Measurements from ENCODE around the gene MAP4K2. TPM values are rescaled to one million over a fixed set of nuclear protein-coding genes. Genes with fewer than 3 reads are reported as not detected.

Gene MAP4K2
- polyA plus RNA-seq, 3 donors from 2014 or later = 9.2 to 16.4 (median 15.9) TPM

DNA sequence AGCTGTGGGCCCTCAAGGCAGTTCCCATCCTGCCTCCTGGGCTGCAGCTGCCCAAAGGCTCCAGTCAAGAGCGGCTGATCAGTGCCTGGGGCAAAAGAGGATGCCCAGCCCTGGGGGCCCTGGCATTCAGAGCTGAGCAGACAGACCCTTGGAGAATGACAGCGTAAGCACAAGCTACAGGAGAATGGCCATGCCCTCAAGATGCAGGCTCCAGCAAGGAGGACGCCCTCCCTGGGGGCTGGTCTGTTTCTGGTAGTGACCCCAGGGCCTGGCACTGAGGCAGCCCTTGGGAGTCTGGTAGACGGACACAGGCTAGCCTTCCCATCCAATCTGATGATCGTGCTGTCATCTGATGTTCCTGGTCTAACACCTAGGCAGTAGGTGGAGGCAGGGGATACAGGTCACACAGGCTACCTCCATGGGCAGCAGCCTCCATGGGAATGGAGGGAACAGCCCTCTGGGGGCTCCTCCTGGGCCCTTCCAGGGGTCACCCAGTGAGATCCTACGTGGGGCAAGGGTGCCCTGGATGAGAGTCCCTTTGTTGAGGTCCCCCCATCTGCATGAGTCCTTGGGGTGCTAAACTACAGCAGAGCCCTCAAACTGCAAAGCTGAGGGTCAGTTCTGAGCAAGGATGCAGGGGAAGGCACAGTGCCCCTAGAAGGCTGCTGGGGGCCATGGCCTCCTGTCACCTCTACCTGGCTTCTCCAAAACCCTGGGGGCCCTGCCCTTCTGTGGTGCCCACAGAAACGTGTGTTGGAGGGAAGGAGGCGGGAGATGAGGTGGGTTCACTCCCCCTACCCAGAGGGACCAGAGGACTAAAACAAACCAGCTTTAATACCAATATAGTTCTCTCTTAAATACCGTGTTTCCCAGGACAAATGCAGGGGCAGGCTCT lies 14.4 kb downstream of the MAP4K2 start:
- Mint-ChIP-seq H3K27me3 (ENCODE audit: low read depth in 3 of 3) (peaks cover 0 to 3% (median 3%) of the 10 kb centered on the region in 3 donors), H3K36me3 (no peaks in the 10 kb centered on the region), H3K4me3 (no peak overlapping the region), H3K27ac (no peak overlapping the region), H3K9me3 (no peaks in the 10 kb centered on the region), H3K4me1 (peaks cover 4 to 5% of the 10 kb centered on the region in 2 donors)
- no peak for DNase-seq

DNA sequence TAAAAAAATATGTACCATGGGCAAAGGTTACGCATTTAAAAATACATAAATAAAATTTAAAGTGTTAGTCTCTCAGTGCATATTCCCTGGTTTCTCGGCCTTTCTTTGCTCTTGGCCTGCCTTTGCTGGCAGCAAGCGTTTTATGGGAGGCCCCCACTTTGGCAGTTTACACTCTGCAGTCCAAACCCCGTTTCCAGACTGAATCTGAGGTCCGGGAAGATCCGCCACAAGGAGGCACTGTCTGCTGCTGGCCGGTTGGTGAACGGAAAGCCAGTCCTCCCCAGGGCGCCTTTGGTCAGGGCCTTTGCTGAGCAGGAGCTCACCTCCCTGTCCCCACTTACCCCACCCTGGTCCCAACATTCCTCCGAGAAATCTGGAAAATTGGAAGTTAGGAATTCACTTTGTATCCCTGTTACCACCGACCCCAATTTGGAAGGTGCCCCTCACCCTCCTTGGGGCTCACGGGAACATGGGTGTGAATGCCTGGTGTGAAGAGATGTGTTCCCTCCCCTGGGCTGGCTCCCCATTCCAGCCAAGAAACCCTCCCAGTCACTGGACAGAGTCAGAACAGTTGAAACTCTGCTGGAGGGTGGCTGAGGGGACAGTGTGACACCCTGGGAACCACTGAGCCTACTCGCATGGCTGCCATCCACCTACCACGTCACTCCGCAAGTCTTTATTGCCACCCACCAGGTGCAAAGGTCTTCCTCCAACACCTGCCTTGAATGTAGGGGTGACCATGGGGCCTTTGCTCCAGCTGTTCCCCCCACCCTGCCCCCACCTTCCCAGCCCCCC lies 15.3 kb downstream of the MAP4K2 start:
- Mint-ChIP-seq H3K27ac (peak overlapping the region in 1 of 6 donors; percentile 76), H3K4me3 (no peak overlapping the region), H3K36me3 (no peaks in the 10 kb centered on the region), H3K27me3 (ENCODE audit: low read depth in 3 of 3) (peaks cover 0 to 3% (median 3%) of the 10 kb centered on the region in 3 donors), H3K4me1 (peaks cover 4 to 5% of the 10 kb centered on the region in 2 donors), H3K9me3 (no peaks in the 10 kb centered on the region)
- DNase-seq = peak; percentile 40 to 49 (median 46)

DNA sequence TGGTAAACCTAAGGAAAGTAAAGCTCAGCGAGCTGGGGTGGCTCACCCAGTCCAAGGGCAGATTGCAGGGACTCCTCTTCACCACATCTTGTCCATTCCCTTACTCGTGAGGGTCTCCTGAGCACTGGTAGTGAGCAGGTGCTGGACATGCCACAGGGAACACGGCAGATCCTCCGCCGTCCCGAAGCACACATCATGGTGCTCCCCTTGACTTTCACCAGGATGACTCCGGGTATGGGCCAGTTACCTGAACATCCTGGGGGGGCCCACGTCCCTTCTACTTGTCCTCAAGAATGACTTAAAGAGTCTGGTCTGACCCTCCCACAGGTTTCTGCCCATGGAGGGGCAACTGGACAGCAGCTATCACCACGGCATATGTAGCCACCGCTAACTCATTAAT lies 16.7 kb downstream of the MAP4K2 start:
- Mint-ChIP-seq H3K36me3 (no peaks in the 10 kb centered on the region), H3K4me1 (peaks cover 4 to 5% of the 10 kb centered on the region in 2 donors), H3K9me3 (no peaks in the 10 kb centered on the region), H3K4me3 (no peak overlapping the region), H3K27ac (no peak overlapping the region), H3K27me3 (ENCODE audit: low read depth in 3 of 3) (peaks cover 0 to 3% (median 0%) of the 10 kb centered on the region in 3 donors)
- DNase-seq = no peak

DNA sequence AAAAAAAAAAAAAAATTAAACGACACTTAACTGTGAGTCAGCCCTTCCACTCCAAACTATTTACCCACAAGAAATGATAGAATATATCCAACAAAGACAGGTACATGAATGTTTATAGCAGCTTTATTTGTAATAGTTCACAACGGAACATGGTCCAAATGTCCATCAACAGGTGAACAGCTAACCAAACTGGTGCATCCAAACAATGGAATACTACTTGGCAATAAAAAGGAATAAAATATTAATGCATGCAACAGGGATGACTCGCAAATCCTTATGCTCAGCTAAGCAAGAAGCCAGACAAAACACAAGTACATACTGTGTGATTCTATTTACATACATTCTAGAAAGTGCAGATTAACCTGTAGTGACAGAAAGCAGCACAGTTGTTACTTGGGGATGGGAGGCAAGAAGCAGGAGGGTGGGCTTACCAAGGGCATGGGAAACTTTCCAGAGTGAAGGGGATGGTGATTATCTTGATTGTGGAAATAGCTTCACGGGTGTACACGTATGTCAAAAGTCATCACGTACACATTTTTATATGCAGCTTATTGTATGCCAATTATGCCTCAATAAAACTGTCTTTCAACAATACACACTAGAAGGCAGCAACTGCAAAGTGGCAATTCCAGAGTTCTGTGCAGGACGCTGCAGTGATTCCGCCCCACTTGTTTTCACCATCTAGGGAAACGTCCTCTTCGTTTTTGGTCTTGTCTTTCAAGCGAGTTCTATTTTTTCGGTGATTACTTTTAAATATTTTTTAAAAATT lies 18.0 kb downstream of the MAP4K2 start:
- no peak overlapping the region for H3K4me3 Mint-ChIP-seq
- peaks cover 0 to 5% (median 0%) of the 10 kb centered on the region in 3 donors for H3K27me3 Mint-ChIP-seq (ENCODE audit: low read depth in 3 of 3)
- no peak for DNase-seq
- no peaks in the 10 kb centered on the region for H3K36me3 Mint-ChIP-seq
- no peaks in the 10 kb centered on the region for H3K9me3 Mint-ChIP-seq
- H3K27ac Mint-ChIP-seq = no peak overlapping the region
- H3K4me1 Mint-ChIP-seq = peaks cover 4 to 11% of the 10 kb centered on the region in 2 donors

DNA sequence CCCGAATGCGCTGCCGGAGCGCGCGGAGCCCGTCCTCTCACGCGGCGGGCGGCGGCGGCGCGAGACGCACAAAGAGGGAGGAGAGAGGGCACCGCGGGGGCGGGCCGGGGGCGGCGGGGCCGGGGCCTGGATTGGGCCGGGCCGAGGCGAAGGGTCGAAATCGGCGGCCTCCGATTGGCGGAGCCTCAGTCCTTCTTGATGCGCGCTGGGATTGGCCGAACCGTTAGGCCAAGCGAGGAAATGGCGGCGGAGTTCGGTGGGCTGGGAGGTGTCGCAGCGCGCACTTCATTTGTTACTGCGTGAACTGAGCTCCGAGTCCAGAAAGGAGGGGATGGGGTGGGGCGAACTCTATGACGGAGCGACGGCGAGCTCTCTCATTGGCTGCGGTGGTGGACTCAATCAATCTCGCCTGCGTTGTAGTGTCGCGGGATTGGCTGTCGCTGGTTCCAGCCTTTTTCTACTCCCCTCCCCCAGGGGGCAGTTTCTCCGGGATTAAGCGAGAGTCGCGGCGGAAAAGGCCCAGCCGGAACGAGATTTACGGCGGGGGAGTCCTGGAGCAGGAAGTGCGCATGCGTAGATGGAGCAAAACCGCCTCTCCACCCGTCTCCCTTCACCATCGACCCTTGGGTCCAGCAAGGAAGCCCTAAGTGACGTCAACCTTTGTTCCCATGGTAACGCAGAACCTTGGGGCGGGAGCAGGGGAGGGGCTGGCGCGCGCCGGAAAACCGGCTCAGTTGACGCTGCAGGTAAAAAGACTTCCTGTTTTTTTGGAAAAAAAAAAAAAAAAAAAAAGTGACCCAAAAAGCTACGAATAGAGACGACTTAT lies 24.3 kb downstream of the MAP4K2 start, which contains the start of gene SF1:
Gene SF1 (minus strand): TSS at position 70 of the 826 bp plus-strand sequence. CDS start 150 bp downstream, outside the sequence.
- Mint-ChIP-seq H3K27ac (peak within 1 kb of the TSS; percentile 98 to 100 (median 99)), H3K36me3 (peaks cover 8 to 30% (median 26%) of the 10 kb centered on the region in 3 donors), H3K9me3 (no peaks in the 10 kb centered on the region), H3K27me3 (ENCODE audit: low read depth in 3 of 3) (peaks cover 20 to 29% (median 20%) of the 10 kb centered on the region in 3 donors), H3K4me1 (peaks cover 42 to 57% of the 10 kb centered on the region in 2 donors), H3K4me3 (peak within 1 kb of the TSS; percentile 89 to 97 (median 94))
- peak; percentile 100 for DNase-seq

DNA sequence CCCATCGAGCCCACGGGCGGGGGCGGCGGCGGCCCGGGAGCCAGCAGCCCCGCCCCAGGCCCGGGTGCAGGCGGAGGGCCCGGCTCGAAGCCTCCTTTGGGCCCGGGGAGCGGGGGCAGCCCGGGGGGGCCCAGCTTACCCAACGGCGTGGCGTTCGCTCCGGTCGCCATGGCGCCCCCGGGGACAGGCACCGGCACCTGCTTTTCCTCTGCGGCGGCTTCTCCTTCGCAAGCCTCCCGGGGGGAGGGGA lies 24.9 kb downstream of the MAP4K2 start:
- no peak for DNase-seq
- Mint-ChIP-seq H3K4me1 (peaks cover 45 to 62% of the 10 kb centered on the region in 2 donors), H3K4me3 (peak overlapping the region in 4 of 5 donors; percentile 87 to 97 (median 91)), H3K9me3 (no peaks in the 10 kb centered on the region), H3K27ac (peak overlapping the region in 5 of 6 donors; percentile 98 to 100 (median 99)), H3K27me3 (ENCODE audit: low read depth in 3 of 3) (peaks cover 20 to 29% (median 20%) of the 10 kb centered on the region in 3 donors), H3K36me3 (peaks cover 11 to 35% (median 32%) of the 10 kb centered on the region in 3 donors)

DNA sequence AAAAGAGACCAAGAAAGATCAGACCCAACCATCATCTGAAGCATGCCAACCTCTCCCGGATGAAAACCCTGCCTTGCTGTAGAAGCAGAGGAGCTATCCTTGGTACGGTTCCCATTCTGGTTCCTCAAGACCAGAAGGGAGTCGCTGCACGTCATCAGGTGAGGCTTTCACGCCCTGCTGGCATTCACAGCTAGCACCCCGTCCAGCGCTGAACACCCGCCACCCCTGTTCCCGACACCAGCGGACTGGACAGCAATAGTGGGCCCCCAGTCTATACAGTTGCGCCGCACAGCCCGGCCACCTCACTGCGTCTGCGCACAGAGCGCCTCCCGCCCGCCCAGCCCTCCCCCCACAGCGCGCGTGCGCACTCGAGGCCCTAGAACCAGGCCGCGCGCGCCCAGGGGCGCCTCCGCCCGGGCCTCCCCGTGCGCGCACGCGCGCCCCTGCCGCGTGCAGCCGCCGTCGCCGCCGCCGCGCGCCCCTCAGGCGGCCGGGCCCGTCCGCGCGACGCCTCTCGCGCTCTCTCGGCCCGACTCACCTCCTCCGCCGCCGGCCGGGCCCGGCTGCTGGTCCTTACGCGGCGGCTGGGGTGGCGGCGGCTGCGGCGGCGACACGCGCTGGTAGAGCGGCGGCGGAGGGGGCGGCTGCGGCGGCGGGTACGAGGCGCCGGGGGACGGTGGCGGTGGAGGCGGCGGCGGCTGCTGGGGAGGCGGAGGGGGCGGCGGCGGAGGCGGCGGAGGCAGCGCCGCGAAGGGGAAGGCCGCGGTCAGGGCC lies 25.4 kb downstream of the MAP4K2 start:
- DNase-seq = peak; percentile 82 to 87 (median 87)
- Mint-ChIP-seq H3K4me1 (peaks cover 50 to 68% of the 10 kb centered on the region in 2 donors), H3K9me3 (no peaks in the 10 kb centered on the region), H3K36me3 (peaks cover 11 to 40% (median 37%) of the 10 kb centered on the region in 3 donors), H3K27ac (peak overlapping the region; percentile 86 to 96 (median 92)), H3K4me3 (peak overlapping the region; percentile 88 to 95 (median 94)), H3K27me3 (ENCODE audit: low read depth in 3 of 3) (peaks cover 20 to 29% (median 20%) of the 10 kb centered on the region in 3 donors)

DNA sequence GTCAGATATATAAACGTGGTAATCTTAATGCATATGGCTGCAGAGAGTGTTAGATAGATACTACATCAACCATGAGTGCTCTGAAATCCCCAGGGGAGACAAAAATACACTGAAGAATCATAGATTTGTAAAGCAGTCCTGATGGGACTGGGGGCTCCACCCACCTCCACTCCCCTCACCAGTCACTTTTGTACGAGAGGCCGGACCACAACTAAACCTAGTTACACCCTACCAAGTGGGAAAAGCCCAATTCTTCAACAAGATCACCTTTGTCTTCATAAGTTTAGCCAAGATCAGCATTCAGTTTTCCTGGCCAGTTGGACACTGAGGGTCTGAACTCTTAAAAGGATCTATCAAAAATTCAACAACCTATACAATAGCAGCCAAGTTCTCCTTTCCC lies 26.1 kb downstream of the MAP4K2 start:
- Mint-ChIP-seq H3K27ac (peak overlapping the region; percentile 86 to 96 (median 92)), H3K36me3 (peaks cover 11 to 47% (median 42%) of the 10 kb centered on the region in 3 donors)

DNA sequence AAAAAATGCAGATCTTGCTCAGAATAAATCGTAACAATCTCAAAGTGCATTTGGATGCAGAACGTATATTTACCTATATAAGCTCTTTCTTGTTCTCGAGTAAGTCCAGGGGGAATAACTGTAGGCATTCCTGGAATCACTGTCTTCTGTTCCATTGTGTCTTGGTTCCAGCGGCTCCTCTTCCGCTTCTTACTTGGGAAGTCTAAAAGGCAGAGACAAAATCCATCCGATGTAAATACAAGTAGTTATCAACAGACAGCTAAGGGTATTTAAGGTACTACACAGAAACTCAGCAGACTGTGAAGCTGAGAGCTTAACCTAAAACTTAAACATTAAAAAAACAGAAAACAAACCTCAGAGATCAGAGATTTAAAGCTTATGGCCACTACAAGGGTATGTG lies 26.6 kb downstream of the MAP4K2 start:
- H3K4me3 Mint-ChIP-seq = peak overlapping the region; percentile 88 to 95 (median 94)
- peaks cover 62 to 80% of the 10 kb centered on the region in 2 donors for H3K4me1 Mint-ChIP-seq
- peak overlapping the region; percentile 86 to 96 (median 92) for H3K27ac Mint-ChIP-seq
- peaks cover 11 to 52% (median 47%) of the 10 kb centered on the region in 3 donors for H3K36me3 Mint-ChIP-seq
- H3K9me3 Mint-ChIP-seq = no peaks in the 10 kb centered on the region
- no peak for DNase-seq
- peaks cover 20 to 29% (median 23%) of the 10 kb centered on the region in 3 donors for H3K27me3 Mint-ChIP-seq (ENCODE audit: low read depth in 3 of 3)

More for the DNA sequence above, 26.1 kb downstream of the MAP4K2 start:
- peak overlapping the region; percentile 88 to 95 (median 94) for H3K4me3 Mint-ChIP-seq
- peaks cover 58 to 75% of the 10 kb centered on the region in 2 donors for H3K4me1 Mint-ChIP-seq
- peaks cover 20 to 29% (median 20%) of the 10 kb centered on the region in 3 donors for H3K27me3 Mint-ChIP-seq (ENCODE audit: low read depth in 3 of 3)
- no peaks in the 10 kb centered on the region for H3K9me3 Mint-ChIP-seq
- no peak for DNase-seq

DNA sequence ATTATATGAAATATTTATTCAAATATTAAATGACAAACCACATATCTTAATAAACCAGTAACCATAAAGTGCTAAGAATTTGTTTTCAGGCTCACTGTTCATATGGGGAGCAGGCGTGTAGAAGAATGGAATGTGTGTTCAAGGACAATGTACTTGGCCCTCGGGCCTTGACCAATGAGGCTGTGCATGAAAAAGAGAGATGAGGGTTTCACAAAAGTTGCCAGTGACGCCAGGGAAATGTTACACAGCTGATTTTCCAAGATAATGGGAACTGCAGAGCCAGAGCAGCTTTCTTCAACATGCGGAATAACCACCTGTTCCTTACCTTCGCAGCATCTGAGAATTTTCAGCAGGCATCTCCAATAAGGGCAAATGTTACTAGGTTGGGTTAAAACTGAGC lies 28.9 kb downstream of the MAP4K2 start:
- H3K4me1 Mint-ChIP-seq = peaks cover 63 to 83% of the 10 kb centered on the region in 2 donors
- H3K27me3 Mint-ChIP-seq (ENCODE audit: low read depth in 3 of 3) = peaks cover 17 to 33% (median 23%) of the 10 kb centered on the region in 3 donors
- H3K27ac Mint-ChIP-seq = peak overlapping the region in 4 of 6 donors; percentile 2 to 71 (median 26)
- no peaks in the 10 kb centered on the region for H3K9me3 Mint-ChIP-seq
- peaks cover 26 to 71% (median 68%) of the 10 kb centered on the region in 3 donors for H3K36me3 Mint-ChIP-seq
- DNase-seq = no peak
- H3K4me3 Mint-ChIP-seq = peak overlapping the region in 1 of 5 donors; percentile 14

DNA sequence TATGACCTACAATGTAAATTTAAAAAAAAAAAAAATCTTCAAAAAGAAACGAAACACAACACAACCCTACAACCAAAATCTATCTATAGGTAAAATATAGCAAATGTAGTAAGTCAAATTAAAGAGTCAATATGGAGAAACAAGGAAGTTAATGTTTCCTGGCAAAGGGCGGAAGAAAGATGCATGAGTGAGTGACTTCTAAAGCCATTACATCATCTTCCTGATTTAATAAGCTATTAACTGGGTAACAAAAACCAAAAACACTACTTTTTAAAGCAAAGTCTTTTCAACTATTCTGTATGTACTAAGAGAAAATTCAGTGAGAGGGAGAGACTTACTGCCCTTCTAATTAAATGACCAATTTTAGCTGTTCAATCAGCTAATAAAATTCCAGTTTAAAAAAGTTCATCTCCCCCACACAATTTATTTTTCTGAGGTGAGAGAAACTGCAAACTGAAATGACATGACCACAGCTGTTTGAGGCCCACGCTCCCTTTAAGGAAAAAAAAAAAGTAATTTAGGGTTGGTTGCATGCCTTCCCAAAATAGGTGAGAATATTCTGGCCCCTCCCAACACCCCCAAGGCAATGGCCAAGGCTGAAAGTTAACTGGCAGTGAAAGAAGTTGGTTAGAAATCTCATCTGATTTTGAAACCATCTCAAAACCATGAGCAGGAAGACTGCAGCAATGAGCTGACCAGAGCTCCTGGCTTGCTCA lies 30.6 kb downstream of the MAP4K2 start:
- H3K36me3 Mint-ChIP-seq = peaks cover 34 to 86% (median 78%) of the 10 kb centered on the region in 3 donors
- DNase-seq = no peak
- H3K9me3 Mint-ChIP-seq = no peaks in the 10 kb centered on the region
- H3K27me3 Mint-ChIP-seq (ENCODE audit: low read depth in 3 of 3) = peaks cover 12 to 39% (median 23%) of the 10 kb centered on the region in 3 donors
- peak overlapping the region in 4 of 6 donors; percentile 14 to 72 (median 62) for H3K27ac Mint-ChIP-seq
- peaks cover 70 to 95% of the 10 kb centered on the region in 2 donors for H3K4me1 Mint-ChIP-seq
- no peak overlapping the region for H3K4me3 Mint-ChIP-seq

All from immature natural killer cell (primary cell).